GM21723 (cell line): ENCODE results near the gene ACOT4.
"Not testable (repeated sequence)": the region's sequence is repeated elsewhere in the genome, so short reads cannot be mapped to it uniquely, and the experiment has no call there.

ENCODE experiments used
- ATAC-seq: cut with Tn5 transposase; IDR thresholded peaks from one replicate; pipeline ENCODE4 v1.9.1; 2021; ENCODE audit warnings: mild to moderate bottlenecking, moderate library complexity; ENCODE audit not compliant: unreplicated experiment

The ACOT4 gene

DNA sequence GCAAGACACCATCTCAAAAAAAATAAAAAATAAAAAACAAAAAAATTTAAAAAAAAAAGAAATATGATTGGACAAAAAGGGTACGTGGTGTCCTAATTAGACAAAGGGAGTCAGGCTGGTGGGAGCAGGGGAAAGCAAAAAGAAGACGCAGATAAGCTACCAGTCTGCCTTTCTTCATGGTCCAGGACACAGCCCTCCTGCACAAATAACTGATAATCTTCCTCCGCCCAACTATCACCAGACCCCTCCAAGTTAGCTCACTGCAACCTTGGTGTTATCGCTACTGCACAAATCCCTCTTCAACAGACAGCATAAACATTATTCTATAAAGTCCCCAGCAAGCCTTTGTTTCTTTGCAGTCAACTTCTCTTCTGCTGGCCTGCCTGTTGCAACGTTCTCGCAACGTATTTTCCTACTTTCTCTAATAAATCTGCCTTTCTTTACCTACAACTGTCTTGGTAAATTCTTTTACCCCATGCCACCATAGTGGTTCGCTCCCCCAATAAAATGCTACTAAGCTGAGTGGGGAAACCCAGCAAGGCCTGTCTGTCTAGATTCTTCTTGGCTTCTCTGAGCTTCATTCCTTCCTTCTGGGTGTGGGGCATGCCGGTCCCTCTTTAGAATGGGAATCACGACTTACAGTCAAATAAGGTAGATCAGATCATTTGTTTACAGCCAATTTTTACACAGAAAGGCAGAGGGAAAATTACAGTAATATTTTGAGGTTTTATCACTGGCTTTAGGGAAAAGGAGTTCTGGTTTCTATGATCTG, 38.5 kb downstream of the ACOT4 start:
- no peak for ATAC-seq

- peak; percentile 54 for ATAC-seq
Observed at GRCh38 chr14:73633116-73634010, 41.7 kb downstream of the ACOT4 start.

DNA sequence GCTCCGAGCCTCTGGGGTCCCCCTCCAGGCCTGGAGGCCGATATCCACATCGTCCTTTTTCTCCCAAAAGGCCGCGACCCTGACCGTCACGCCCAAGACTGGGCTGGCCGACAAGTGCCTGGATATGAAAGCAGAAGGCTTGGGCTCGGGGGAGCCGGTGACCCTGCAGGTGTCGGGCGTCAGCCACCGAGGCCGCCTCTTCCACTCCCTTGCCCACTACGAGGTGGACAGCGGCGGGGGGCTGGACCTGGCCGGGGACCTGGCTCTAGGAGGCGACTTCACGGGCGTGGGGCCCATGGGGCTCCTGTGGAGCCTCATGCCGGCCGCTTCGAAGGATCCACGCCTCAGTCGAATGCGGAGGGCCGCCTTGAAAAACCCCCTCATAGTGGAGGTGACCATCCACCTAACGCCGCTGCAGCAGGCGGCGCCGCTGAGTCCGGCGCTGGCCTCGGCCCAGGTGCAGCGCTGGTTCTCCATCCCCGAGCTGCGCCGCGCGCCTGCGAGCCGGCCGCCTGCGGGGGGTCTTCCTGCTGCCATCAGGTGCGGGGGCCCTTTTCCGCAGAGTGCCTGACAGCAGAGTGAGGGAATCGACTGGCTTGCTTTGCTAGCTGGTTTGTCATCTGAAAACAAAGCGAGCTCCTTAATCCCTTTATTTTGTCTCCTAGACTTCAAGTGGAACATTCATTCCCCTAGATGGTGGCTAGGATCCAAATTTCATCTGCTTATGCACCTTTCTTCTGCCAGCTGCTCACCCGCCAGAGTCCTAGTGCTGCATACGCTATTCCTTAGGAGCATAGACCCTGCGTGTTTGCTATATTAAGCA, 42.5 kb downstream of the ACOT4 start:
- ATAC-seq: peak; percentile 23

- not testable (repeated sequence) for ATAC-seq
Observed at GRCh38 chr14:73636355-73636754, 44.7 kb downstream of the ACOT4 start.

DNA sequence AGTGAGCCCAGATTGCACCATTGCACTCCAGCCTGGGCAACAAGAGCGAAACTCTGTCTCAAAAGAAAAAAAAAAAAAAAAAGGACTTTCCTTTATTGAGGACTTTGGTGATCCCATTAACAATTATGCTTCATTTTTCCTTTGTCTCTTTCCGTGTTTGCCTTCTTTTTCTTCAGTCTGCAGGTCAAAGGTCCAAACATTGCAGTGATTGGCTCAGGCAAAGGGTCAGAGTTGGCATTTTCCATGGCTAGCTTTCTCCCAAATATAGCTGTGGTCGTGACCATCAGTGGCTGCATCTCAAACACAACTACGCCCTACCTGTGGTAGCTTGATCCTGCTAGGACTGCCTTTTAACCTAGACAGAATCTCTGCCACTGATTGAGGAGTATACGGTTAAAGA, 46.2 kb downstream of the ACOT4 start:
- no peak for ATAC-seq

- ATAC-seq: no peak
Observed at GRCh38 chr14:73640796-73641365, 49.2 kb downstream of the ACOT4 start.

DNA sequence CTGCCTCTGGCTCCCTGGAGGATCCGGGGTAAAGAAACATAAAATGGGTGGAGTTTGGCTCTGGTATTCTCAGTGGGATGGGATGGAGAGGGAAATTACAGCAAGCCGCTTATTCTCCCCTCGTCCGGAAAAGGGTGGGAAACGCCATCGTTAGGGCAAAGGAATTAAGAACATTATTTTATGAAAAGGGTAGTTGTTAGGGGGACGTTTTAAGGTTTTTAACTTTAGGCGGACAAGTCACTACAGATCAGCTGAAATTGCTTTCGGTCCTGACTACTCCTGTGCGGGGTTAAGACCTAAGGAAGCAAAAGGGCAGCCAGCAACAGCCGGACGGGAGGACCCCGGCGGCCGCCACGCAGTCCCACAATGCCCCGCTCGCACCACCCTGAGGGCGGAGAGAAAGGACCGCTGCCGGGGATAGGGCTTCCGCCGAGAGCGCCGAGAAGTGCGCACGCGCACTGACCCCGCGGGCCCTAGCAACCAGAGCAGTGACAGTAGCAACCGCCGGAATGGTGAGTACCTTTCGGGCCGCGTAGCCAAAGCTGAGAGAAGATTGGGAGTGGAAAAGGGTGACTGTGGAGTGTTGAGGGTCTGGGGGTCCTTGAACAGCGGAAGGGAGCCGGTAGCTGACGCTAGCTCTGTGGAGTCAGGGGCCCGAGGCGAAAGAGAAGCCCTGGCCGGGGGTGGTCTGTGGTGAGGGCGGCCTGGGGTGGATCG, 53.0 kb downstream of the ACOT4 start, which contains the start of gene DNAL1:
TSS of gene DNAL1 (plus strand) at position 456 of the 717 bp plus-strand sequence. CDS start at position 510, 54 bp downstream.
- ATAC-seq: peak; percentile 93

- peak; percentile 9 for ATAC-seq
Observed at GRCh38 chr14:73645248-73645610, 53.6 kb downstream of the ACOT4 start.
